H1 (cell line): ENCODE data around the gene CALM3. TPM values are rescaled to one million over a fixed set of nuclear protein-coding genes. Genes with fewer than 3 reads are reported as not detected.

Experiments used
- CHD7 ChIP-seq: fragments of 300-600 bp; sonication (generic); IDR thresholded peaks from 2 replicates; pipeline ENCODE4 v1.7.1; 2012; ENCODE audit warnings: low read length, moderate library complexity, mild to moderate bottlenecking, inconsistent platforms; ENCODE audit not compliant: insufficient replicate concordance
- CREB1 ChIP-seq: IDR thresholded peaks from 2 replicates; pipeline ENCODE4 v1.6.1; 2012; ENCODE audit warnings: inconsistent platforms
- polyA plus RNA-seq, 7 experiments: library from polyadenylated mRNA; depleted of rRNA in 3 of 7; stranded (reverse) in 5 of 7; unstranded in 2 of 7; fragments of >200 nt in 5 of 7; fragments of 200-250 nt in 2 of 7; gene quantifications; 1 replicate in 5 of 7; 2 replicates in 1 of 7; 4 replicates in 1 of 7; pipeline versions ENCODE4 v1.2.1 to v1.2.3, GENCODE V29; 2011 to 2013; ENCODE audit warnings: missing spikeins in 2 of 7, mixed read lengths in 2 of 7
- total RNA-seq: library from RNA; stranded (reverse); fragmentation: NEBNext Ultra II Directional; extraction: Animal tissue kit (Norgen Biotek cat#: 25700); gene quantifications from 2 replicates; pipeline ENCODE4 v1.2.1, GENCODE V29; 2021

CALM3 gene
- total and polyA plus RNA-seq, 2 of the 8 experiments (the other 6 are each of a cell fraction or from before 2014, with no cell fraction given), result 315 to 326 TPM

DNA sequence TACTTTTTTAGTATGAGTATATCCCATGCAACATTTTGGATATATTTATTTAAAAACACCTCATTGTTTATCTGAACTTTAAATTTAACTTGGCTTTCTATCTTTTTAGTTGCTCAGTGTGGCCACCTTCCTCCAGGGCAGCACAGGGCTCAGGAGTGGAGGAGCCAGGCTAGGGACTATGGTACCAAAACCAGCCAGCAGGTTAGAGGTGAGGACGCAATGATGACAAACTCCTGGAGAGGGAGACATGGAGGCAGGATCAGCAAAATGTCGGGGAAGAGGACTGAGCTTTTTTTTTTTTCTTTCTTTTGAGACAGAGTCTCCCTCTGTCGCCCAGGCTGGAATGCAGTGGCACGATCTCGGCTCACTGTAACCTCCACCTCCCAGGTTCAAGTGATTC lies 29.6 kb upstream of the CALM3 start (continued):
- TF ChIP-seq CREB1, result peak; percentile 55; the same call in 1 of the 2 replicates
- TF ChIP-seq CHD7, result no peak
- TF ChIP-seq, all 59 proteins: peak for 4
